K562 (cell line): ENCODE data around the gene SLC7A4. TPM values are rescaled to one million over a fixed set of nuclear protein-coding genes. Genes with fewer than 3 reads are reported as not detected.

Experiments used
- BHLHE40 ChIP-seq: IDR thresholded peaks from 2 replicates; pipeline ENCODE4 v1.6.1; 2011; ENCODE audit warnings: low read length, improper control_type of control experiment
- ELF4 ChIP-seq: fragments of 450-650 bp; formaldehyde crosslinking; IDR thresholded peaks from 2 replicates; pipeline ENCODE4 v1.4.0; 2022; ENCODE audit warnings: missing genetic modification characterization
- ELK1 ChIP-seq: sonication (generic); formaldehyde crosslinking; IDR thresholded peaks from 2 replicates; pipeline ENCODE4 v1.8.1; 2022; ENCODE audit warnings: missing genetic modification reagents
- ETV6 ChIP-seq, 3 experiments: fragments of 150-350 bp in 1 of 3; sonication (generic) in 1 of 3; formaldehyde crosslinking in 1 of 3; IDR thresholded peaks; 2 replicates each; pipeline versions ENCODE4 v1.6.1 to v1.8.0; 2014 to 2022; ENCODE audit warnings: borderline replicate concordance in 2 of 3, low read depth in 2 of 3, antibody characterized with exemption in 1 of 3, low read length in 1 of 3, mild to moderate bottlenecking in 1 of 3, missing genetic modification reagents in 1 of 3
- GABPB1 ChIP-seq: sonication (generic); formaldehyde crosslinking; IDR thresholded peaks from 2 replicates; pipeline ENCODE4 v1.8.0; 2022; ENCODE audit warnings: mild to moderate bottlenecking, missing genetic modification reagents
- GATAD2B ChIP-seq: fragments of 450-650 bp; IDR thresholded peaks from 2 replicates; pipeline ENCODE4 v1.6.1; 2017; ENCODE audit warnings: mild to moderate bottlenecking, borderline replicate concordance
- HDAC3 ChIP-seq: fragments of 450-650 bp; IDR thresholded peaks from 2 replicates; pipeline ENCODE4 v1.6.1; 2018; ENCODE audit warnings: borderline replicate concordance, mild to moderate bottlenecking, moderate library complexity; ENCODE audit not compliant: partially characterized antibody
- ID3 ChIP-seq, 2 experiments: fragments of 250-450 bp in 1 of 2; fragments of 450-650 bp in 1 of 2; sonication (Bioruptor Pico) in 1 of 2; IDR thresholded peaks; 2 replicates each; pipeline versions ENCODE4 v1.6.1 to v1.8.0; 2016 to 2021; ENCODE audit warnings: mild to moderate bottlenecking in 2 of 2, moderate library complexity in 2 of 2, missing compliant biosample characterization in 1 of 2, missing genetic modification characterization in 1 of 2
- IFI16 ChIP-seq: fragments of 250-450 bp; sonication (Bioruptor Pico); IDR thresholded peaks from 2 replicates; pipeline ENCODE4 v2.1.2; 2022; ENCODE audit warnings: mild to moderate bottlenecking, inconsistent platforms
- MCM5 ChIP-seq: fragments of 450-650 bp; IDR thresholded peaks from 2 replicates; pipeline ENCODE4 v1.6.1; 2016; ENCODE audit warnings: low read depth
- PHTF2 ChIP-seq: fragments of 250-450 bp; sonication (Bioruptor Pico); IDR thresholded peaks from 2 replicates; pipeline ENCODE4 v1.5.0; 2021; ENCODE audit warnings: mild to moderate bottlenecking
- PML ChIP-seq: IDR thresholded peaks from 2 replicates; pipeline ENCODE4 v1.6.1; 2012; ENCODE audit warnings: low read length, inconsistent platforms
- POLR2AphosphoS2 ChIP-seq: IDR thresholded peaks from 2 replicates; pipeline ENCODE4 v1.6.1; 2012; ENCODE audit warnings: low read length, improper control_type of control experiment
- SIX5 ChIP-seq, 2 experiments: IDR thresholded peaks; 2 replicates each; pipeline ENCODE4 v1.6.1; 2011; ENCODE audit warnings: low read length in 2 of 2, borderline replicate concordance in 1 of 2, low read depth in 1 of 2, mild to moderate bottlenecking in 1 of 2, moderate library complexity in 1 of 2; ENCODE audit not compliant: insufficient read depth in 1 of 2
- SMAD3 ChIP-seq: fragments of 450-650 bp; formaldehyde crosslinking; conservative IDR thresholded peaks from 2 replicates; pipeline ENCODE4 v1.4.0; 2020; ENCODE audit warnings: mild to moderate bottlenecking
- SOX6 ChIP-seq: fragments of 450-650 bp; IDR thresholded peaks from 2 replicates; pipeline ENCODE4 v1.6.1; 2014; ENCODE audit warnings: mild to moderate bottlenecking
- TCF7L2 ChIP-seq: fragments of 150-350 bp; IDR thresholded peaks from 2 replicates; pipeline ENCODE4 v1.6.1; 2016; ENCODE audit warnings: low read depth, mild to moderate bottlenecking, low read length, moderate library complexity
- THRB ChIP-seq: fragments of 450-650 bp; formaldehyde crosslinking; conservative IDR thresholded peaks from 2 replicates; pipeline ENCODE4 v1.4.0; 2022; ENCODE audit warnings: mild to moderate bottlenecking, missing genetic modification characterization
- WHSC1 ChIP-seq: IDR thresholded peaks from one replicate; pipeline ENCODE4 v1.6.1; 2012; ENCODE audit warnings: low read length, control low read depth, inconsistent platforms
- ZBTB17 ChIP-seq: fragments of 450-650 bp; formaldehyde crosslinking; IDR thresholded peaks from 2 replicates; pipeline ENCODE4 v1.4.0; 2020; ENCODE audit warnings: mild to moderate bottlenecking
- ZFP1 ChIP-seq: fragments of 450-650 bp; formaldehyde crosslinking; IDR thresholded peaks from 2 replicates; pipeline ENCODE4 v1.4.0; 2020; ENCODE audit warnings: mild to moderate bottlenecking, mixed read lengths
- ZKSCAN1 ChIP-seq: fragments of 150-350 bp; IDR thresholded peaks from 2 replicates; pipeline ENCODE4 v1.6.1; 2016; ENCODE audit warnings: low read depth, low read length
- ZNF133 ChIP-seq: fragments of 250-450 bp; sonication (Bioruptor Pico); IDR thresholded peaks from 2 replicates; pipeline ENCODE4 v1.4.0; 2020; ENCODE audit warnings: mild to moderate bottlenecking
- ZNF740 ChIP-seq, 3 experiments: fragments of 200-800 bp in 1 of 3; sonication (Bioruptor generic) in 1 of 3; sonication (generic) in 1 of 3; formaldehyde crosslinking in 1 of 3; IDR thresholded peaks; 2 replicates each; pipeline versions ENCODE4 v1.6.1 to v1.8.0; 2016 to 2022; ENCODE audit warnings: mild to moderate bottlenecking in 2 of 3, missing compliant biosample characterization in 2 of 3, missing genetic modification characterization in 2 of 3, missing genetic modification reagents in 1 of 3
- polyA plus RNA-seq, 8 experiments: library from polyadenylated mRNA; depleted of rRNA in 4 of 8; stranded (reverse) in 5 of 8; unstranded in 3 of 8; fragments of >200 nt; fragmentation: Nextera tagmentation in 2 of 8; fragmentation: Illumina TruSeq in 1 of 8; extraction: Ambion mirVana in 2 of 8; extraction: Trizol in 1 of 8; gene quantifications; 2 replicates each; pipeline versions ENCODE4 v1.2.1 to v1.2.3, GENCODE V29; 2011 to 2014; ENCODE audit warnings: inconsistent platforms in 1 of 8, missing spikeins in 1 of 8
- total RNA-seq, 7 experiments: library from RNA; depleted of rRNA in 6 of 7; stranded (reverse); fragments of >200 nt in 6 of 7; fragmentation: Illumina TruSeq in 2 of 7; extraction: Trizol in 2 of 7; gene quantifications; 2 replicates each; pipeline versions ENCODE4 v1.2.1 to v1.2.3, GENCODE V29; 2011 to 2021; ENCODE audit warnings: low replicate concordance in 1 of 7

The SLC7A4 gene
- total and polyA plus RNA-seq, 9 of the 15 experiments (the other 6 are each of a cell fraction or from before 2014, with no cell fraction given), result not detected

- TF ChIP-seq ZNF133 (CRISPR knock-in tag) (peak; percentile 95), GATAD2B (no peak), ZFP1 (CRISPR knock-in tag) (no peak; the same call in none of the 2 replicates), IFI16 (CRISPR knock-in tag) (0 out of 2 replicates have a peak, but pooled peaks have one; percentile 14), TCF7L2 (peak; percentile 29; the same call in 1 of the 2 replicates), PHTF2 (CRISPR knock-in tag) (peak; percentile 92; the same call in 1 of the 2 replicates), HDAC3 (no peak), MCM5 (no peak), SMAD3 (CRISPR knock-in tag) (peak; percentile 98), GABPB1 (CRISPR knock-in tag) (no peak), BHLHE40 (peak; percentile 74), ELF4 (peak; percentile 99), ZBTB17 (CRISPR knock-in tag) (peak; percentile 97), ID3 (CRISPR knock-in tag; IDR thresholded peaks at IDR 0.05) (no peak), ID3 (tag; IDR thresholded peaks at IDR 0.05) (peak; percentile 100), ELK1 (CRISPR knock-in tag) (no peak), THRB (CRISPR knock-in tag) (peak; percentile 98), ZNF740 (CRISPR knock-in tag; IDR thresholded peaks at IDR 0.05) (no peak), ZNF740 (tag; IDR thresholded peaks at IDR 0.05) (0 out of 4 replicates have a peak, but pooled peaks of 1 of the 2 experiments have one; percentile 65), ZKSCAN1 (peak; percentile 92), POLR2AphosphoS2 (peak; percentile 98), SOX6 (no peak), WHSC1 (peak; percentile 83), ETV6 (IDR thresholded peaks at IDR 0.05; ENCODE audit: borderline replicate concordance in 1 of 2, low read depth in 2 of 2, low read length in 1 of 2) (peak in 1 of 2 experiments; percentile 24; a peak in 1 of 4 replicates), ETV6 (CRISPR knock-in tag; IDR thresholded peaks at IDR 0.05; ENCODE audit: borderline replicate concordance) (no peak), PML (no peak), SIX5 (IDR thresholded peaks at IDR 0.05; ENCODE audit: borderline replicate concordance in 1 of 2, insufficient read depth in 1 of 2, low read depth in 1 of 2, low read length in 2 of 2) (peak in 1 of 2 experiments; percentile 91; a peak in 2 of 4 replicates)
These were observed 50.4 kb downstream of the SLC7A4 start, which contains the start of gene LZTR1 (continued) for GRCh38 chr22:20981787-20982562.
